Mesenchymal stem cell (in vitro differentiated cells and primary cell): ENCODE measurements around the gene CNNM2.

ENCODE experiments used
- DNase-seq: peaks from one replicate; pipeline ENCODE4 v3.0.0-alpha.2; 2013
- H2AFZ ChIP-seq: one replicate; pipeline ENCODE4 v1.6.1; 2013; ENCODE audit warnings: low read depth, mild to moderate bottlenecking, control low read depth, inconsistent platforms, low read length, moderate library complexity
- H2AK5ac ChIP-seq: 2 replicates; pipeline ENCODE4 v1.6.1; 2013; ENCODE audit warnings: low read length, moderate library complexity, mild to moderate bottlenecking, inconsistent platforms; ENCODE audit not compliant: severe bottlenecking
- H2BK120ac ChIP-seq: one replicate; pipeline ENCODE4 v1.6.1; 2013; ENCODE audit warnings: low read depth, mild to moderate bottlenecking, inconsistent platforms, low read length, moderate library complexity
- H2BK12ac ChIP-seq, 2 experiments: one replicate each; pipeline ENCODE4 v1.6.1; 2013; ENCODE audit warnings: inconsistent platforms in 2 of 2, low read length in 2 of 2, mild to moderate bottlenecking in 2 of 2, moderate library complexity in 2 of 2, control low read depth in 1 of 2
- H2BK15ac ChIP-seq: one replicate; pipeline ENCODE4 v1.6.1; 2013; ENCODE audit warnings: mild to moderate bottlenecking, low read depth, inconsistent platforms; ENCODE audit not compliant: poor library complexity, severe bottlenecking
- H2BK5ac ChIP-seq: 2 replicates; pipeline ENCODE4 v1.6.1; 2013; ENCODE audit warnings: low read depth, mild to moderate bottlenecking, low read length, control low read depth, inconsistent platforms; ENCODE audit not compliant: poor library complexity, severe bottlenecking
- H3K14ac ChIP-seq, 2 experiments: one replicate each; pipeline ENCODE4 v1.6.1; 2013; ENCODE audit warnings: inconsistent platforms in 2 of 2, low read length in 2 of 2, control low read depth in 1 of 2, mild to moderate bottlenecking in 1 of 2, moderate library complexity in 1 of 2
- H3K18ac ChIP-seq, 2 experiments: one replicate each; pipeline ENCODE4 v1.6.1; 2013; ENCODE audit warnings: inconsistent platforms in 2 of 2, low read length in 2 of 2, control low read depth in 1 of 2, low read depth in 1 of 2, mild to moderate bottlenecking in 1 of 2
- H3K23ac ChIP-seq, 2 experiments: one replicate each; pipeline ENCODE4 v1.6.1; 2013; ENCODE audit warnings: inconsistent platforms in 2 of 2, low read length in 2 of 2, mild to moderate bottlenecking in 2 of 2, moderate library complexity in 2 of 2, control low read depth in 1 of 2
- H3K27ac ChIP-seq: 2 replicates; pipeline ENCODE4 v1.5.1; 2013; ENCODE audit warnings: mild to moderate bottlenecking, moderate library complexity, low read length, control low read depth, inconsistent platforms; ENCODE audit not compliant: poor library complexity, severe bottlenecking
- H3K27me3 ChIP-seq, 2 experiments: 2 replicates each; pipeline versions ENCODE4 v1.6.1 to v1.7.0; 2013; ENCODE audit warnings: low read length in 2 of 2, mild to moderate bottlenecking in 2 of 2, moderate library complexity in 2 of 2, control low read depth in 1 of 2, inconsistent platforms in 1 of 2; ENCODE audit not compliant: control insufficient read depth in 1 of 2, insufficient read depth in 1 of 2
- H3K36me3 ChIP-seq, 2 experiments: 2 replicates each; pipeline versions ENCODE4 v1.6.1 to v1.7.0; 2013; ENCODE audit warnings: low read length in 2 of 2, control low read depth in 1 of 2, inconsistent platforms in 1 of 2, low read depth in 1 of 2, mild to moderate bottlenecking in 1 of 2; ENCODE audit not compliant: insufficient read depth in 2 of 2, control insufficient read depth in 1 of 2
- H3K4ac ChIP-seq, 2 experiments: one replicate each; pipeline ENCODE4 v1.6.1; 2013; ENCODE audit warnings: inconsistent platforms in 2 of 2, low read length in 2 of 2, mild to moderate bottlenecking in 2 of 2, moderate library complexity in 2 of 2, control low read depth in 1 of 2, low read depth in 1 of 2
- H3K4me1 ChIP-seq: 2 replicates; pipeline ENCODE4 v1.6.1; 2013; ENCODE audit warnings: low read depth, low read length, control low read depth; ENCODE audit not compliant: control insufficient read depth, insufficient read depth
- H3K4me2 ChIP-seq: 2 replicates; pipeline ENCODE4 v1.6.1; 2013; ENCODE audit warnings: low read length, mild to moderate bottlenecking, inconsistent platforms; ENCODE audit not compliant: poor library complexity, severe bottlenecking
- H3K4me3 ChIP-seq, 2 experiments: 2 replicates each; pipeline versions ENCODE4 v1.5.1 to v1.7.0; 2013; ENCODE audit warnings: low read length in 2 of 2, mild to moderate bottlenecking in 2 of 2, control low read depth in 1 of 2, low read depth in 1 of 2; ENCODE audit not compliant: insufficient read depth in 1 of 2
- H3K79me1 ChIP-seq: replicated peaks from 2 replicates; pipeline ENCODE4 v1.6.1; 2013; ENCODE audit warnings: mild to moderate bottlenecking, control low read depth, low read length, inconsistent platforms; ENCODE audit not compliant: poor library complexity, severe bottlenecking
- H3K9ac ChIP-seq: 2 replicates; pipeline ENCODE4 v1.7.0; 2013; ENCODE audit warnings: mild to moderate bottlenecking, low read length, moderate library complexity
- H3K9me3 ChIP-seq: 2 replicates; pipeline ENCODE4 v1.7.0; 2013; ENCODE audit warnings: mild to moderate bottlenecking, low read length; ENCODE audit not compliant: control insufficient read depth
- H4K8ac ChIP-seq: one replicate; pipeline ENCODE4 v1.6.1; 2013; ENCODE audit warnings: inconsistent platforms, mild to moderate bottlenecking, low read length, moderate library complexity
- H4K91ac ChIP-seq: one replicate; pipeline ENCODE4 v1.6.1; 2013; ENCODE audit warnings: mild to moderate bottlenecking, low read length, inconsistent platforms
- WGBS: methylation state at CpG from one replicate; pipeline ENCODE4 v1.1.7; 2013; ENCODE audit warnings: mixed read lengths; 5-methylcytosine and 5-hydroxymethylcytosine counted together

CNNM2 gene

GRCh38 chr10:103120546-103120945 is 202.5 kb downstream of the CNNM2 start:
- Histone ChIP-seq H3K14ac (no peak overlapping the region), H3K18ac (no peak overlapping the region), H3K79me1 (peaks cover 22% of the 10 kb centered on the region), H3K9me3 (no peaks in the 10 kb centered on the region), H3K23ac (no peak overlapping the region), H3K36me3 (peaks cover 0 to 8% of the 10 kb centered on the region in 2 experiments), H3K27me3 (no peaks in the 10 kb centered on the region), H4K91ac (no peak overlapping the region), H3K9ac (no peak overlapping the region), H3K4me2 (no peak overlapping the region), H3K4me3 (no peak overlapping the region), H2AK5ac (no peak overlapping the region), H2BK15ac (no peak overlapping the region), H2BK5ac (no peak overlapping the region), H3K27ac (no peak overlapping the region), H2BK12ac (no peak overlapping the region), H4K8ac (no peak overlapping the region), H3K4me1 (no peaks in the 10 kb centered on the region), H2AFZ (no peak overlapping the region), H2BK120ac (no peak overlapping the region), H3K4ac (no peak overlapping the region)
- WGBS: 100% methylated on average over 1 of the region's 2 CpGs
- no peak for DNase-seq

- H4K8ac ChIP-seq: no peak overlapping the region
- H3K79me1 ChIP-seq: peaks cover 23% of the 10 kb centered on the region
- DNase-seq: peak; percentile 25
- no peaks in the 10 kb centered on the region for H3K4me1 ChIP-seq
- no peak overlapping the region for H3K27ac ChIP-seq
- H3K9me3 ChIP-seq: no peaks in the 10 kb centered on the region
- WGBS: 80% methylated on average over 1 of the region's 2 CpGs
- no peak overlapping the region for H3K4me2 ChIP-seq
- H3K14ac ChIP-seq: no peak overlapping the region
- no peak overlapping the region for H2AK5ac ChIP-seq
- H3K18ac ChIP-seq: no peak overlapping the region
- H2BK12ac ChIP-seq: no peak overlapping the region
- H2BK15ac ChIP-seq: no peak overlapping the region
- H2BK5ac ChIP-seq: no peak overlapping the region
- no peak overlapping the region for H2BK120ac ChIP-seq
- no peak overlapping the region for H3K4ac ChIP-seq
- H3K9ac ChIP-seq: no peak overlapping the region
- no peak overlapping the region for H2AFZ ChIP-seq
- no peak overlapping the region for H3K4me3 ChIP-seq
- H3K27me3 ChIP-seq: no peaks in the 10 kb centered on the region
- H4K91ac ChIP-seq: no peak overlapping the region
- H3K36me3 ChIP-seq: peaks cover 0 to 14% of the 10 kb centered on the region in 2 experiments
- no peak overlapping the region for H3K23ac ChIP-seq
Measured at GRCh38 chr10:103120977-103121735, 203.1 kb downstream of the CNNM2 start.

GRCh38 chr10:103123282-103124024 is 205.4 kb downstream of the CNNM2 start:
- Histone ChIP-seq H3K79me1 (peaks cover 19% of the 10 kb centered on the region), H4K91ac (no peak overlapping the region), H2AFZ (no peak overlapping the region), H3K4me1 (no peaks in the 10 kb centered on the region), H3K4ac (no peak overlapping the region), H2BK12ac (no peak overlapping the region), H3K4me2 (no peak overlapping the region), H3K9me3 (no peaks in the 10 kb centered on the region), H2AK5ac (no peak overlapping the region), H3K36me3 (peaks cover 0 to 22% of the 10 kb centered on the region in 2 experiments), H2BK15ac (no peak overlapping the region), H3K9ac (no peak overlapping the region), H3K27ac (no peak overlapping the region), H2BK120ac (no peak overlapping the region), H3K14ac (no peak overlapping the region), H3K4me3 (peak overlapping the region in 1 of 2 experiments; percentile 6), H3K18ac (no peak overlapping the region), H3K27me3 (no peaks in the 10 kb centered on the region), H2BK5ac (no peak overlapping the region), H3K23ac (no peak overlapping the region), H4K8ac (no peak overlapping the region)
- no peak for DNase-seq
- WGBS: 94% methylated on average over 5 of the region's 7 CpGs

GRCh38 chr10:103124420-103125096 is 206.5 kb downstream of the CNNM2 start:
- peaks cover 19% of the 10 kb centered on the region for H3K79me1 ChIP-seq
- no peak overlapping the region for H3K27ac ChIP-seq
- peaks cover 0 to 22% of the 10 kb centered on the region in 2 experiments for H3K36me3 ChIP-seq
- no peaks in the 10 kb centered on the region for H3K4me1 ChIP-seq
- no peak for DNase-seq
- H2AK5ac ChIP-seq: no peak overlapping the region
- H4K8ac ChIP-seq: no peak overlapping the region
- H3K27me3 ChIP-seq: no peaks in the 10 kb centered on the region
- no peak overlapping the region for H3K4me2 ChIP-seq
- peak overlapping the region in 1 of 2 experiments; percentile 6 for H3K4me3 ChIP-seq
- 98% methylated on average over 3 of the region's 4 CpGs for WGBS
- H2BK5ac ChIP-seq: no peak overlapping the region
- H3K9me3 ChIP-seq: no peaks in the 10 kb centered on the region
- H3K18ac ChIP-seq: no peak overlapping the region
- H2AFZ ChIP-seq: no peak overlapping the region
- H3K23ac ChIP-seq: no peak overlapping the region
- peak overlapping the region; percentile 24 for H3K9ac ChIP-seq
- H2BK120ac ChIP-seq: no peak overlapping the region
- no peak overlapping the region for H4K91ac ChIP-seq
- no peak overlapping the region for H2BK12ac ChIP-seq
- H3K14ac ChIP-seq: no peak overlapping the region
- H3K4ac ChIP-seq: no peak overlapping the region
- H2BK15ac ChIP-seq: no peak overlapping the region
